ENCODE measurements around the gene YDJC. TPM values are rescaled to one million over a fixed set of nuclear protein-coding genes. Genes with fewer than 3 reads are reported as not detected.

YDJC gene
- total and polyA plus RNA-seq, 2 of the 8 experiments (the other 6 are each of a cell fraction or from before 2014, with no cell fraction given), result 36.7 to 45.2 TPM

DNA sequence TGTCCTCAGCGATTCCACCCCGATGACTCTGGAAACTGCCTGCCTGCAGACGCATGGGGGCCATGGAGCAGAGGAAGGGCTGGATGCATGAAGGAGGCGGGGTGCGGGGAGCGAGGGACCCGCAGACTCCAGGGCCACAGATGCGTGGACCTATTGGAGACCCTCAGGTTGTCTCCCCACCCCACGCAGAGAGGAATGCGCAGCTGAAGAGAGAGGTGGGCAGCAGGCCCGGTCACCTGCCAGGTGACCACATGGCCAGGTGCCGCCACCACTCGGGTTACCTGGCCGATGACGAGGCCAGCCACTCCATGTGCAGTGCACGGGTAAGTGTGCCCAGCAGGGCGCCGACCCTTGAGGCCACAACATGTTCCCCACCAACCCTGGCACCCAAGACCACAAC is 3.1 kb upstream of the YDJC start:
- peaks cover 0 to 3% (median 2%) of the 10 kb centered on the region in 4 experiments; a peak in 2 of 7 replicates for H3K4me1 ChIP-seq (replicated peaks in 1 of 4; ENCODE audit: control insufficient read depth in 3 of 4, insufficient read depth in 4 of 4, low read length in 3 of 4)
- H2BK5ac ChIP-seq (ENCODE audit: low read depth, low read length), result no peak overlapping the region
- H2BK12ac ChIP-seq (ENCODE audit: low read depth, low read length), result no peak overlapping the region
- no peak overlapping the region for H3K4ac ChIP-seq (replicated peaks; ENCODE audit: insufficient read length, low read depth, low read length)
- ChIA-PET POLR2A (ENCODE audit: partially characterized antibody) (interaction anchor here (10.2 kb wide), 1 partner anchor 10 kb away, joined by 74 read pairs; the partner anchor contains the start of gene SDF2L1), CTCF (ENCODE audit: partially characterized antibody) (interaction anchor here (22.2 to 24.1 kb wide), 2 partner anchors 6 to 10 kb away, joined by 499 read pairs; partner anchors contain the start of genes CCDC116, SDF2L1 and YDJC)
- H3K56ac ChIP-seq (replicated peaks; ENCODE audit: insufficient read length, low read depth, low read length), result no peak overlapping the region
- H2BK20ac ChIP-seq (ENCODE audit: low read length), result no peak overlapping the region
- no peak overlapping the region for H3K23ac ChIP-seq (ENCODE audit: insufficient read length)
- no peaks in the 10 kb centered on the region; a peak in 2 of 7 replicates for H3K27me3 ChIP-seq (replicated peaks in 1 of 4; ENCODE audit: control insufficient read depth in 3 of 4, extremely low read depth in 1 of 4, insufficient read depth in 3 of 4, low read length in 3 of 4)
- no peak overlapping the region for H4K8ac ChIP-seq (ENCODE audit: extremely low read depth, insufficient read depth, low read length)
- H3K4me3 ChIP-seq (ENCODE audit: extremely low read depth in 1 of 4, insufficient read depth in 2 of 4, low read depth in 3 of 4, low read length in 4 of 4), result no peak overlapping the region
- WGBS, 2 experiments (ENCODE audit: extremely low coverage in 1 of 2, insufficient coverage in 1 of 2, insufficient read length in 1 of 2, insufficient replicate concordance in 2 of 2, low coverage in 1 of 2, low lambda C conversion rate in 2 of 2, missing lambda C conversion rate in 1 of 2), result 99% methylated on average over 18 of the region's 18 CpGs; no CpG with 5 or more reads in 1 of the 2 experiments
- no peaks in the 10 kb centered on the region; the same call in 1 of the 2 replicates for H3K23me2 ChIP-seq (ENCODE audit: low read depth, low read length)
- H4K5ac ChIP-seq (ENCODE audit: insufficient read length, low read depth, low read length), result no peak overlapping the region
- H3K9me3 ChIP-seq (ENCODE audit: insufficient read depth in 2 of 2, low read depth in 1 of 2, low read length in 1 of 2), result no peaks in the 10 kb centered on the region; a peak in 1 of 4 replicates
- no peak overlapping the region for H3K14ac ChIP-seq (ENCODE audit: insufficient read length)
- DNase-seq (ENCODE audit: low read depth in 1 of 2, low spot score in 2 of 2) (no peak), FAIRE-seq (no peak)
- H3K79me1 ChIP-seq (ENCODE audit: low read depth, low read length), result no peaks in the 10 kb centered on the region
- H4K20me1 ChIP-seq (replicated peaks in 1 of 2; ENCODE audit: control insufficient read depth in 1 of 2, insufficient read depth in 2 of 2, low read length in 2 of 2), result peaks cover 2 to 8% of the 10 kb centered on the region in 2 experiments
- peaks cover 0 to 6% (median 2%) of the 10 kb centered on the region in 4 experiments; a peak in 2 of 8 replicates for H3K36me3 ChIP-seq (ENCODE audit: control insufficient read depth in 2 of 4, insufficient read depth in 4 of 4, low read length in 3 of 4)
- no peak overlapping the region for H2AFZ ChIP-seq (ENCODE audit: low read length)
- no peak overlapping the region for H3K9ac ChIP-seq (replicated peaks in 1 of 4; ENCODE audit: extremely low read depth in 1 of 4, low read depth in 3 of 4, low read length in 3 of 4)
- H2BK15ac ChIP-seq (ENCODE audit: low read length), result no peak overlapping the region
- no peak overlapping the region for H2AK5ac ChIP-seq (ENCODE audit: low read depth, low read length)
- H3K18ac ChIP-seq (ENCODE audit: extremely low read depth, low read length), result no peak overlapping the region
- no peak overlapping the region for H2BK120ac ChIP-seq (replicated peaks; ENCODE audit: low read depth, low read length)
- H4K91ac ChIP-seq (replicated peaks; ENCODE audit: insufficient read length, low read length), result no peak overlapping the region
- H3K4me2 ChIP-seq (ENCODE audit: insufficient read depth in 1 of 2, low read depth in 2 of 2, low read length in 2 of 2), result no peak overlapping the region
- H3K27ac ChIP-seq (ENCODE audit: low read depth, low read length), result no peak overlapping the region
- peaks cover 0 to 6% of the 10 kb centered on the region in 2 experiments; a peak in 1 of 4 replicates for H3K79me2 ChIP-seq (ENCODE audit: control insufficient read depth in 1 of 2, insufficient read depth in 2 of 2, low read length in 2 of 2)
- TF ChIP-seq, protein P1, sequence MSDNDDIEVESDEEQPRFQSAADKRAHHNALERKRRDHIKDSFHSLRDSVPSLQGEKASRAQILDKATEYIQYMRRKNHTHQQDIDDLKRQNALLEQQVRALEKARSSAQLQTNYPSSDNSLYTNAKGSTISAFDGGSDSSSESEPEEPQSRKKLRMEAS (IDR thresholded peaks at IDR 0.05), result no peak
- TF ChIP-seq PHF8 (conservative IDR thresholded peaks at IDR 0.05; ENCODE audit: low read depth, low read length) (no peak), CHD1 (IDR thresholded peaks at IDR 0.05; ENCODE audit: low read depth, low read length) (no peak), SAP30 (IDR thresholded peaks at IDR 0.05; ENCODE audit: insufficient read depth, insufficient replicate concordance, low read length) (no peak), BACH1 (IDR thresholded peaks at IDR 0.05; ENCODE audit: low read length) (no peak), POU5F1 (IDR thresholded peaks at IDR 0.05; ENCODE audit: low read depth, low read length) (no peak), BRCA1 (IDR thresholded peaks at IDR 0.05; ENCODE audit: low read depth, low read length) (no peak), CREB1 (IDR thresholded peaks at IDR 0.05) (no peak), BCL11A (IDR thresholded peaks at IDR 0.05; ENCODE audit: low read depth in 2 of 2, low read length in 2 of 2) (no peak)
- TF ChIP-seq, protein P2, sequence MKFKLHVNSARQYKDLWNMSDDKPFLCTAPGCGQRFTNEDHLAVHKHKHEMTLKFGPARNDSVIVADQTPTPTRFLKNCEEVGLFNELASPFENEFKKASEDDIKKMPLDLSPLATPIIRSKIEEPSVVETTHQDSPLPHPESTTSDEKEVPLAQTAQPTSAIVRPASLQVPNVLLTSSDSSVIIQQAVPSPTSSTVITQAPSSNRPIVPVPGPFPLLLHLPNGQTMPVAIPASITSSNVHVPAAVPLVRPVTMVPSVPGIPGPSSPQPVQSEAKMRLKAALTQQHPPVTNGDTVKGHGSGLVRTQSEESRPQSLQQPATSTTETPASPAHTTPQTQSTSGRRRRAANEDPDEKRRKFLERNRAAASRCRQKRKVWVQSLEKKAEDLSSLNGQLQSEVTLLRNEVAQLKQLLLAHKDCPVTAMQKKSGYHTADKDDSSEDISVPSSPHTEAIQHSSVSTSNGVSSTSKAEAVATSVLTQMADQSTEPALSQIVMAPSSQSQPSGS (IDR thresholded peaks at IDR 0.05; ENCODE audit: low read length), result no peak
- TF ChIP-seq, protein P3, sequence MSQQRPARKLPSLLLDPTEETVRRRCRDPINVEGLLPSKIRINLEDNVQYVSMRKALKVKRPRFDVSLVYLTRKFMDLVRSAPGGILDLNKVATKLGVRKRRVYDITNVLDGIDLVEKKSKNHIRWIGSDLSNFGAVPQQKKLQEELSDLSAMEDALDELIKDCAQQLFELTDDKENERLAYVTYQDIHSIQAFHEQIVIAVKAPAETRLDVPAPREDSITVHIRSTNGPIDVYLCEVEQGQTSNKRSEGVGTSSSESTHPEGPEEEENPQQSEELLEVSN (IDR thresholded peaks at IDR 0.05), result no peak

Measured in H1 (cell line).